GM20431 (cell line): ENCODE measurements around the gene AARS1.
"Not testable (repeated sequence)": the region's sequence is repeated elsewhere in the genome, so short reads cannot be mapped to it uniquely, and the experiment has no call there.

ENCODE experiments used
- in situ Hi-C: fragments of 300-500 bp; cut with MseI, MboI; formaldehyde crosslinking; loops from one replicate; pipeline ENCODE4 v1.15.0; 2020; ENCODE audit warnings: low sequenced_read_pairs; ENCODE audit not compliant: unreplicated experiment

AARS1 gene

GRCh38 chr16:70289229-70290094 lies at the start of gene AARS1:
Gene AARS1 (minus strand): TSS chr16:70289506. CDS start chr16:70282763, 6,743 bp downstream.
- in situ Hi-C loops = no loop called here

- in situ Hi-C loops = no loop called here
Measured at GRCh38 chr16:70337814-70338213, 48.5 kb upstream of the AARS1 start.

- in situ Hi-C loops = not testable (repeated sequence)
Measured at GRCh38 chr16:70332728-70333127, 43.4 kb upstream of the AARS1 start.

- in situ Hi-C loops = no loop called here
Measured at GRCh38 chr16:70331588-70332358, 42.5 kb upstream of the AARS1 start.

- in situ Hi-C loops = no loop called here
Measured at GRCh38 chr16:70331091-70331490, 41.8 kb upstream of the AARS1 start.

- in situ Hi-C loops = no loop called here
Measured at GRCh38 chr16:70324998-70325747, 35.9 kb upstream of the AARS1 start.

GRCh38 chr16:70320121-70320520 lies 30.8 kb upstream of the AARS1 start:
- in situ Hi-C loops = no loop called here

- in situ Hi-C loops = not testable (repeated sequence)
Measured at GRCh38 chr16:70307726-70308125, 18.4 kb upstream of the AARS1 start.

- in situ Hi-C loops = no loop called here
Measured at GRCh38 chr16:70306880-70307279, 17.6 kb upstream of the AARS1 start.

- in situ Hi-C loops = no loop called here
Measured at GRCh38 chr16:70304892-70305448, 15.7 kb upstream of the AARS1 start.

- in situ Hi-C loops = no loop called here
Measured at GRCh38 chr16:70302745-70303144, 13.4 kb upstream of the AARS1 start.

GRCh38 chr16:70301121-70301520 lies 11.8 kb upstream of the AARS1 start:
- in situ Hi-C loops = no loop called here

GRCh38 chr16:70298988-70299938 lies 10.0 kb upstream of the AARS1 start, which contains the start of gene DDX19B:
Gene DDX19B (plus strand): TSS chr16:70299186. CDS start chr16:70299298, 112 bp downstream.
- in situ Hi-C loops = no loop called here

GRCh38 chr16:70295634-70296033 lies 6.3 kb upstream of the AARS1 start:
- in situ Hi-C loops = no loop called here

- in situ Hi-C loops = no loop called here
Measured at GRCh38 chr16:70294385-70295025, 5.2 kb upstream of the AARS1 start.

GRCh38 chr16:70292148-70292547 lies 2.8 kb upstream of the AARS1 start:
- in situ Hi-C loops = not testable (repeated sequence)

GRCh38 chr16:70290949-70291519 lies 1.7 kb upstream of the AARS1 start:
- in situ Hi-C loops = no loop called here

- in situ Hi-C loops = not testable (repeated sequence)
Measured at GRCh38 chr16:70287304-70287971, 1.9 kb downstream of the AARS1 start.
